Immature natural killer cell (primary cell): ENCODE results near the gene KAT2B. TPM values are rescaled to one million over a fixed set of nuclear protein-coding genes. Genes with fewer than 3 reads are reported as not detected.

ENCODE experiments used
- DNase-seq, 3 donors: peaks; one replicate each; pipeline ENCODE4 v3.0.0; 2022; ENCODE audit warnings: mixed read lengths in 1 of 3
- H3K27ac Mint-ChIP-seq, 6 donors: one replicate each; pipeline ENCODE4 v1.8.0; 2020; ENCODE audit warnings: mixed read lengths in 6 of 6, mild to moderate bottlenecking in 5 of 6, inconsistent platforms in 4 of 6, moderate library complexity in 3 of 6
- H3K27me3 Mint-ChIP-seq, 3 donors: one replicate each; pipeline ENCODE4 v1.8.0; 2020 to 2021; ENCODE audit warnings: low read depth in 3 of 3, mild to moderate bottlenecking in 3 of 3, mixed read lengths in 3 of 3, moderate library complexity in 3 of 3, inconsistent platforms in 1 of 3
- H3K36me3 Mint-ChIP-seq, 3 donors: one replicate each; pipeline ENCODE4 v1.8.0; 2020; ENCODE audit warnings: mixed read lengths in 3 of 3, inconsistent platforms in 2 of 3, mild to moderate bottlenecking in 2 of 3
- H3K4me1 Mint-ChIP-seq, 2 donors: one replicate each; pipeline ENCODE4 v1.8.0; 2020; ENCODE audit warnings: inconsistent platforms in 2 of 2, mild to moderate bottlenecking in 2 of 2, mixed read lengths in 2 of 2, moderate library complexity in 1 of 2
- H3K4me3 Mint-ChIP-seq, 5 donors: one replicate each; pipeline ENCODE4 v1.8.0; 2020; ENCODE audit warnings: mild to moderate bottlenecking in 5 of 5, mixed read lengths in 5 of 5, inconsistent platforms in 3 of 5, moderate library complexity in 3 of 5
- H3K9me3 Mint-ChIP-seq, 6 donors: one replicate each; pipeline ENCODE4 v1.8.0; 2020; ENCODE audit warnings: mild to moderate bottlenecking in 6 of 6, mixed read lengths in 6 of 6, inconsistent platforms in 4 of 6, moderate library complexity in 3 of 6
- polyA plus RNA-seq, 3 donors: library from polyadenylated mRNA; unstranded; fragments of 300-500 nt; fragmentation: Illumina TruSeq; gene quantifications; one replicate each; pipeline ENCODE4 v1.2.3, GENCODE V29; 2021

KAT2B gene
- polyA plus RNA-seq, 3 donors from 2014 or later: 2.5 to 12.0 (median 5.8) TPM

- Mint-ChIP-seq H3K4me1 (peaks cover 17 to 28% of the 10 kb centered on the region in 2 donors), H3K36me3 (peaks cover 0 to 4% (median 0%) of the 10 kb centered on the region in 3 donors), H3K4me3 (no peak overlapping the region), H3K9me3 (no peaks in the 10 kb centered on the region), H3K27me3 (peaks cover 2 to 3% (median 2%) of the 10 kb centered on the region in 3 donors), H3K27ac (peak overlapping the region; percentile 65 to 87 (median 82))
- DNase-seq: no peak
Measured at GRCh38 chr3:20160230-20160629, 120.0 kb downstream of the KAT2B start.

GRCh38 chr3:20161714-20162113 is 121.5 kb downstream of the KAT2B start:
- peaks cover 2 to 3% (median 2%) of the 10 kb centered on the region in 3 donors for H3K27me3 Mint-ChIP-seq
- H3K4me1 Mint-ChIP-seq: peaks cover 17 to 28% of the 10 kb centered on the region in 2 donors
- H3K27ac Mint-ChIP-seq: peak overlapping the region in 3 of 6 donors; percentile 14 to 50 (median 40)
- H3K9me3 Mint-ChIP-seq: no peaks in the 10 kb centered on the region
- no peak for DNase-seq
- no peak overlapping the region for H3K4me3 Mint-ChIP-seq
- no peaks in the 10 kb centered on the region for H3K36me3 Mint-ChIP-seq

GRCh38 chr3:20173844-20174410 is 133.7 kb downstream of the KAT2B start:
- Mint-ChIP-seq H3K36me3 (peaks cover 3 to 14% (median 3%) of the 10 kb centered on the region in 3 donors), H3K4me1 (no peaks in the 10 kb centered on the region), H3K27me3 (no peaks in the 10 kb centered on the region), H3K27ac (no peak overlapping the region), H3K9me3 (no peaks in the 10 kb centered on the region), H3K4me3 (no peak overlapping the region)
- no peak for DNase-seq

- Mint-ChIP-seq H3K4me1 (no peaks in the 10 kb centered on the region), H3K4me3 (no peak overlapping the region), H3K27ac (no peak overlapping the region), H3K27me3 (no peaks in the 10 kb centered on the region), H3K9me3 (no peaks in the 10 kb centered on the region), H3K36me3 (peaks cover 0 to 5% (median 0%) of the 10 kb centered on the region in 3 donors)
- no peak for DNase-seq
Measured at GRCh38 chr3:20181276-20181675, 141.0 kb downstream of the KAT2B start.

DNA sequence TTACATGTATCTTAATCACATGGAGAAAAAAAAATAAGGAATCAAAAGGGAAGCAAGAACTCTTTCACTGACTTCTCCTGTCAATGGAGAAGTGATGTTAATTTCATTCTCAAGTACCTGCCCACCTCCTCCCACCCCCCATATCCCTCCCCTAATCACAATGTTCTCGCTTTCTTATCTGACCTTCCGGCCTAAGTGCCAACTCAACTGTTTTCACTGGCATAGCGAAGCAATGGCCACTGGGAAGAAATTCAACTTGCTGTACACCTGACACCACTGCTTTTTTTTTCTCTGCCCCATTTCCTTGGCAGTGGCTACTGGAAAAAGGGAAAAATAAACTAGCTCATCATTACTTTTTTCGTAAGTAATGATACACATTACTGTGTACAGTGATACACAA is 142.0 kb downstream of the KAT2B start:
- no peaks in the 10 kb centered on the region for H3K27me3 Mint-ChIP-seq
- peaks cover 0 to 5% (median 0%) of the 10 kb centered on the region in 3 donors for H3K36me3 Mint-ChIP-seq
- H3K27ac Mint-ChIP-seq: no peak overlapping the region
- DNase-seq: no peak
- no peaks in the 10 kb centered on the region for H3K4me1 Mint-ChIP-seq
- no peak overlapping the region for H3K4me3 Mint-ChIP-seq
- no peaks in the 10 kb centered on the region for H3K9me3 Mint-ChIP-seq

GRCh38 chr3:20185331-20185678 is 145.1 kb downstream of the KAT2B start:
- no peaks in the 10 kb centered on the region for H3K27me3 Mint-ChIP-seq
- no peaks in the 10 kb centered on the region for H3K4me1 Mint-ChIP-seq
- no peak overlapping the region for H3K4me3 Mint-ChIP-seq
- no peaks in the 10 kb centered on the region for H3K36me3 Mint-ChIP-seq
- H3K27ac Mint-ChIP-seq: no peak overlapping the region
- H3K9me3 Mint-ChIP-seq: no peaks in the 10 kb centered on the region
- DNase-seq: peak in 2 of 3 donors; percentile 3 to 5

DNA sequence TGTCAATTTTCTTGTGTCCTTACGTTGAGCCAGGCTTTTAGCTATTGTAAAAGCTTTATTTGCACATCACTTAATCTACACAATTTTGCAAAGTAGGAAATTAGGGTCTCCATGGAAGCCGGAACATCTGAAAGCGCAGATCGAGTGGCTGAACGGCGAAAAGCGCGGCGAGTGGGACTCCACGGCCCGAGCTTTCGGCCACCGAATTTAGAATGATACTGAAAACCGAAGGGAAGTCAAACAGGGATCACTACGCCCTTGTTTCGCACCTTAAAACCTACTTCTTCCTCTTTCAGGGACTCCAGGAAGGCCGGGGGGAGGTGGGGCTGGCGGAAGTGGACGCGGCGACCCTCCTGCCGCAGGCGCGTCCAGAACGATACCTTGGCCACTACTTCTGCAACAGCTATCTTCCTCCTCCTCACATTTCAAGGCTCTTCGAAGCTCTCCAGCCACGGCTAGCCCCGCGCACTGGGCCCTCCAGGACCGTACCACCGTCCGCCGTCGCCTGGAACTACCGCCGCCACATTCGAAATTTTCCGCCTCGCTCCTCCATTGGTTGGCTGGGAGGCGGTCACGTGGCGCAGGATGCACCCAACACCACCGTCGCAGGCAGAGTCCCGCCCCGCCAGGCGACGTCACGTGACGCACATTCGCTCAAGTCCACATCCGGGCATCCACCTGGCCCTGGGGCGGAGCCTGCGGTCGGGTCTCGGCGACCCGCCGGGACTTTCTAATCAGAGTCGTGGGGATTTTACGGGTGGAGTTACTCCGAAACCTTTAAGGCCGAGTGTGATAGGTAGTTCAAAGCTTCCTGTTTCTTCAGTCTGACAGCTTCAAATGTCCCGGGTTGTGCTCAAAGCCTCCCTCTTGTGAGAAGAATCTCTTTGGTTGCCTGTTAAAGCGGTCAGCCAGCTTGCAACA is 145.7 kb downstream of the KAT2B start, which contains the start of gene SGO1:
Gene SGO1 (minus strand): TSS at position 528 of the 921 bp plus-strand sequence. CDS start 2,179 bp downstream, outside the sequence.
- Mint-ChIP-seq H3K27ac (no peak within 1 kb of the TSS), H3K27me3 (no peaks in the 10 kb centered on the region), H3K9me3 (no peaks in the 10 kb centered on the region), H3K4me3 (no peak within 1 kb of the TSS), H3K4me1 (no peaks in the 10 kb centered on the region), H3K36me3 (no peaks in the 10 kb centered on the region)
- DNase-seq: peak; percentile 99

DNA sequence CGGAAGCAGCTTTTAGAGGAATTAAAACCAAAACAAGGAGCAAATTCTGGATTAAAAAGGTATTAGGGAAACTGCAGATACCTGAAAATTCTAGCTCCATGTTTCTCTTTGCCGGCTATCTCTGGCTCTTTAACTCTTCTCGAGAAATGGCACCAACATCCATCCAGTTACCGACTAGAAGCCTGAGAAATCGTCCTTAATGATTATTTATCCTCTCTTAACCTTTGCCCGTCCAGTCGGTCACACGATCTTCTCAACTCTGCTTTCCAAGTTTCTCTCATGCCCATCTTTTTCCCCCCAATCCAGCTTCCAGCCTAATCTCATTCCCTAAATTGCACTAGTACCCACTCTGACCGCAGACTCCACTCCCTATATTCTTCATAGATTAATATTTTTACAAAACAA is 146.4 kb downstream of the KAT2B start:
- H3K4me3 Mint-ChIP-seq: no peak overlapping the region
- DNase-seq: no peak
- H3K4me1 Mint-ChIP-seq: no peaks in the 10 kb centered on the region
- H3K36me3 Mint-ChIP-seq: no peaks in the 10 kb centered on the region
- no peak overlapping the region for H3K27ac Mint-ChIP-seq
- no peaks in the 10 kb centered on the region for H3K27me3 Mint-ChIP-seq
- no peaks in the 10 kb centered on the region for H3K9me3 Mint-ChIP-seq

- Mint-ChIP-seq H3K4me1 (no peaks in the 10 kb centered on the region), H3K36me3 (peaks cover 0 to 6% (median 0%) of the 10 kb centered on the region in 3 donors), H3K27ac (no peak overlapping the region), H3K27me3 (no peaks in the 10 kb centered on the region), H3K9me3 (no peaks in the 10 kb centered on the region), H3K4me3 (no peak overlapping the region)
- DNase-seq: no peak
Measured at GRCh38 chr3:20190991-20191390, 150.7 kb downstream of the KAT2B start.

- no peak overlapping the region for H3K27ac Mint-ChIP-seq
Measured at GRCh38 chr3:20194793-20195460, 154.7 kb downstream of the KAT2B start.

GRCh38 chr3:20197775-20198174 is 157.5 kb downstream of the KAT2B start:
- Mint-ChIP-seq H3K27me3 (peaks cover 0 to 1% (median 0%) of the 10 kb centered on the region in 3 donors), H3K9me3 (peaks cover 0 to 1% (median 0%) of the 10 kb centered on the region in 6 donors), H3K4me1 (no peaks in the 10 kb centered on the region), H3K4me3 (no peak overlapping the region), H3K27ac (peak overlapping the region in 1 of 6 donors; percentile 3), H3K36me3 (peaks cover 0 to 10% (median 0%) of the 10 kb centered on the region in 3 donors)
- DNase-seq: no peak

More at GRCh38 chr3:20194793-20195460, 154.7 kb downstream of the KAT2B start:
- Mint-ChIP-seq H3K4me3 (no peak overlapping the region), H3K9me3 (peaks cover 0 to 1% (median 0%) of the 10 kb centered on the region in 6 donors), H3K4me1 (no peaks in the 10 kb centered on the region), H3K36me3 (peaks cover 0 to 10% (median 0%) of the 10 kb centered on the region in 3 donors), H3K27me3 (no peaks in the 10 kb centered on the region)
- no peak for DNase-seq

DNA sequence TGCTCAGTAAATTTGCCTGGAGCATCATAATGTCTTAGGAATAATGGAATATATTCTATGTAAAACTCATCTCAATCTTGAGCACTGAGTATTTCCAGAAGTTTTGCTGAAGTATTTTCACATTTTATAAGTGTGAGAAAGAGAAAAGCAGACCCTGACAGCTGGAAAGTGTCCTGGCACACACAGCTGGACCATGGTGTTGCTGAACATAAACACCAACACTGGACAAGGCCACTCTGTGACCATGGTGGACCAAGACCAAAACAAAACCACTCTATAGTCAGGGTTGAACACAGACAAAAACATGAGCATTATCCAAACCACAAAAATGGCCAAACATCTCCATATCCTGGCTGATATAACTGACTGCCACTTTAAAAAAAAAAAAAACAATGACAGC is 160.9 kb downstream of the KAT2B start:
- H3K36me3 Mint-ChIP-seq: peaks cover 0 to 4% (median 0%) of the 10 kb centered on the region in 3 donors
- no peak overlapping the region for H3K27ac Mint-ChIP-seq
- peaks cover 0 to 4% (median 0%) of the 10 kb centered on the region in 6 donors for H3K9me3 Mint-ChIP-seq
- DNase-seq: no peak
- H3K4me3 Mint-ChIP-seq: no peak overlapping the region
- H3K4me1 Mint-ChIP-seq: no peaks in the 10 kb centered on the region
- peaks cover 0 to 1% (median 0%) of the 10 kb centered on the region in 3 donors for H3K27me3 Mint-ChIP-seq
